ENCODE data around the gene GNAL. TPM values are rescaled to one million over a fixed set of nuclear protein-coding genes. Genes with fewer than 3 reads are reported as not detected.
"Not testable (repeated sequence)": the region's sequence is repeated elsewhere in the genome, so short reads cannot be mapped to it uniquely, and the experiment has no call there.

GNAL gene
- total RNA-seq, 1 donor from 2014 or later, result 4.5 TPM

GRCh38 chr18:11909061-11909455 lies 220.0 kb downstream of the GNAL start:
- H3K4me1 ChIP-seq (ENCODE audit: insufficient read depth, low read length), result peaks cover 4% of the 10 kb centered on the region
- peak overlapping the region; percentile 86 for H3K4me3 ChIP-seq (ENCODE audit: insufficient read depth, low read depth, low read length)
- H3K27ac ChIP-seq (ENCODE audit: low read depth, low read length), result peak overlapping the region; percentile 94
- H3K9me3 ChIP-seq (ENCODE audit: insufficient read depth, low read depth, low read length), result no peaks in the 10 kb centered on the region
- H3K36me3 ChIP-seq (ENCODE audit: insufficient read depth, low read length), result no peaks in the 10 kb centered on the region
- H3K9ac ChIP-seq (ENCODE audit: low read length), result peak overlapping the region; percentile 96
- no peaks in the 10 kb centered on the region for H3K9me3 Mint-ChIP-seq (ENCODE audit: unreplicated experiment)
- H3K4me2 ChIP-seq (ENCODE audit: low read length), result peak overlapping the region; percentile 91
- H3K79me2 ChIP-seq (ENCODE audit: insufficient read depth, low read length), result no peaks in the 10 kb centered on the region
- H3K36me3 Mint-ChIP-seq (ENCODE audit: low read depth, unreplicated experiment), result no peaks in the 10 kb centered on the region
- DNase-seq (ENCODE audit: low read depth) (no peak), FAIRE-seq (no peak)
- TF ChIP-seq CTCF (IDR thresholded peaks at IDR 0.05; ENCODE audit: insufficient read depth, low read depth, low read length) (no peak), EZH2 (IDR thresholded peaks at IDR 0.05; ENCODE audit: insufficient read depth, low read length) (no peak)
- peak overlapping the region; percentile 88 for H3K4me3 Mint-ChIP-seq (ENCODE audit: unreplicated experiment)
- H3K4me1 Mint-ChIP-seq (ENCODE audit: low read depth, unreplicated experiment), result peaks cover 2% of the 10 kb centered on the region
- no peaks in the 10 kb centered on the region for H3K27me3 Mint-ChIP-seq (ENCODE audit: low read depth, unreplicated experiment)
- H3K27me3 ChIP-seq (ENCODE audit: insufficient read depth, low read length), result no peaks in the 10 kb centered on the region
- H3K27ac Mint-ChIP-seq (ENCODE audit: unreplicated experiment), result peak overlapping the region; percentile 68
- no peaks in the 10 kb centered on the region for H4K20me1 ChIP-seq (ENCODE audit: insufficient read depth, low read length)
- H2AFZ ChIP-seq (ENCODE audit: low read depth, low read length), result peak overlapping the region; percentile 87

GRCh38 chr18:11909591-11910026 lies 220.5 kb downstream of the GNAL start:
- Mint-ChIP-seq H3K27ac (ENCODE audit: unreplicated experiment) (no peak overlapping the region), H3K4me1 (ENCODE audit: low read depth, unreplicated experiment) (peaks cover 2% of the 10 kb centered on the region), H3K9me3 (ENCODE audit: unreplicated experiment) (no peaks in the 10 kb centered on the region), H3K27me3 (ENCODE audit: low read depth, unreplicated experiment) (no peaks in the 10 kb centered on the region), H3K4me3 (ENCODE audit: unreplicated experiment) (peak overlapping the region; percentile 88), H3K36me3 (ENCODE audit: low read depth, unreplicated experiment) (no peaks in the 10 kb centered on the region)
- Histone ChIP-seq H3K4me2 (ENCODE audit: low read length) (peak overlapping the region; percentile 91), H4K20me1 (ENCODE audit: insufficient read depth, low read length) (no peaks in the 10 kb centered on the region), H3K4me3 (ENCODE audit: insufficient read depth, low read depth, low read length) (no peak overlapping the region), H3K27me3 (ENCODE audit: insufficient read depth, low read length) (no peaks in the 10 kb centered on the region), H3K4me1 (ENCODE audit: insufficient read depth, low read length) (peaks cover 4% of the 10 kb centered on the region), H3K9ac (ENCODE audit: low read length) (no peak overlapping the region), H3K27ac (ENCODE audit: low read depth, low read length) (no peak overlapping the region), H3K36me3 (ENCODE audit: insufficient read depth, low read length) (no peaks in the 10 kb centered on the region), H2AFZ (ENCODE audit: low read depth, low read length) (no peak overlapping the region), H3K79me2 (ENCODE audit: insufficient read depth, low read length) (no peaks in the 10 kb centered on the region), H3K9me3 (ENCODE audit: insufficient read depth, low read depth, low read length) (no peaks in the 10 kb centered on the region)
- TF ChIP-seq CTCF (IDR thresholded peaks at IDR 0.05; ENCODE audit: insufficient read depth, low read depth, low read length) (no peak), EZH2 (IDR thresholded peaks at IDR 0.05; ENCODE audit: insufficient read depth, low read length) (no peak)
- peak; percentile 29 for DNase-seq (ENCODE audit: low read depth)
- no peak for FAIRE-seq

- not testable (repeated sequence) for H3K9me3 Mint-ChIP-seq (ENCODE audit: unreplicated experiment); H3K4me2 ChIP-seq (ENCODE audit: low read length); H3K27ac ChIP-seq (ENCODE audit: low read depth, low read length); FAIRE-seq; H3K79me2 ChIP-seq (ENCODE audit: insufficient read depth, low read length); H3K4me1 ChIP-seq (ENCODE audit: insufficient read depth, low read length); H3K27me3 ChIP-seq (ENCODE audit: insufficient read depth, low read length); H3K27ac Mint-ChIP-seq (ENCODE audit: unreplicated experiment); H3K36me3 Mint-ChIP-seq (ENCODE audit: low read depth, unreplicated experiment); H4K20me1 ChIP-seq (ENCODE audit: insufficient read depth, low read length); H3K27me3 Mint-ChIP-seq (ENCODE audit: low read depth, unreplicated experiment); H3K4me3 ChIP-seq (ENCODE audit: insufficient read depth, low read depth, low read length); DNase-seq (ENCODE audit: low read depth); H2AFZ ChIP-seq (ENCODE audit: low read depth, low read length); H3K9ac ChIP-seq (ENCODE audit: low read length); H3K36me3 ChIP-seq (ENCODE audit: insufficient read depth, low read length); H3K4me1 Mint-ChIP-seq (ENCODE audit: low read depth, unreplicated experiment); H3K4me3 Mint-ChIP-seq (ENCODE audit: unreplicated experiment); H3K9me3 ChIP-seq (ENCODE audit: insufficient read depth, low read depth, low read length)
Observed at GRCh38 chr18:11916880-11917279, 227.8 kb downstream of the GNAL start.

GRCh38 chr18:11919522-11919921 lies 230.5 kb downstream of the GNAL start:
- not testable (repeated sequence) for H4K20me1 ChIP-seq (ENCODE audit: insufficient read depth, low read length); H3K27ac ChIP-seq (ENCODE audit: low read depth, low read length); H3K4me3 ChIP-seq (ENCODE audit: insufficient read depth, low read depth, low read length); H2AFZ ChIP-seq (ENCODE audit: low read depth, low read length); H3K9me3 Mint-ChIP-seq (ENCODE audit: unreplicated experiment); H3K9ac ChIP-seq (ENCODE audit: low read length); H3K9me3 ChIP-seq (ENCODE audit: insufficient read depth, low read depth, low read length); H3K79me2 ChIP-seq (ENCODE audit: insufficient read depth, low read length); H3K36me3 ChIP-seq (ENCODE audit: insufficient read depth, low read length); DNase-seq (ENCODE audit: low read depth); H3K4me1 Mint-ChIP-seq (ENCODE audit: low read depth, unreplicated experiment); H3K36me3 Mint-ChIP-seq (ENCODE audit: low read depth, unreplicated experiment); H3K4me1 ChIP-seq (ENCODE audit: insufficient read depth, low read length); FAIRE-seq; H3K4me3 Mint-ChIP-seq (ENCODE audit: unreplicated experiment); H3K4me2 ChIP-seq (ENCODE audit: low read length); H3K27me3 ChIP-seq (ENCODE audit: insufficient read depth, low read length)
- Mint-ChIP-seq H3K27me3 (ENCODE audit: low read depth, unreplicated experiment) (peaks cover 13% of the 10 kb centered on the region), H3K27ac (ENCODE audit: unreplicated experiment) (peak overlapping the region; percentile 53)
